ENCODE measurements around the gene PEAK3.

The PEAK3 gene

DNA sequence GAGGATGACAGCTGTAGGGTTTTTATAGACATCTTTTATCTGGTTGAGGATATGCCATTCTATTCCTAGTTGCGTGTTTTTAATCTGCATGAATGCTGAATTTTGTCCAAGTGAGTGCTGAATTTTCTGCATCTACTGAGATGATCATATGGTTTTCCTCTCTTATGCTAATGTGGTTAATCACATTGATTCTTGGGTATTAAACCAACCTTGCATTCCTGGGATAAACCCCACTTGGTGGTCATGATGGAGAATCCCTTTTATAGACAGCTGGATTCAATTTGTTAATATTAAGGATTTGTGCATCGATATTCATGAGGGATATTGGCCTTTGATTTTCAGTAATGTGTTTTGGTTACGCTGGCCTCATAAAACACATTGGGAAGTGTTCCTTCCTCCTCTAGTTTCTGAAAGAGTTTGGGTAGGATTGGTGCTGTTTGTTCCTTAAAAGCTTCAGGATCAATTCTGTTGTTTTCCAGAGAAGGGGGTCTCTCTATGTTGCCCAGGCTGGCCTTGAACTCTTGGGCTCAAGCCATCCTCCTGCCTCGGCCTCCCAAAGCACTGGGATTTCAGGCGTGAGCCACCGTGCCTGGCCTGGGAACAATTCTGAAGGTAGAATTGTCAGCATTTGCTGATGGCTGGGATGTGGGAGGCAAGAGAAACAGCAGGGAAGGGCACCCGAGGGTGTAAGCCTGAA, 33.3 kb upstream of the PEAK3 start:
- no peak for DNase-seq

DNA sequence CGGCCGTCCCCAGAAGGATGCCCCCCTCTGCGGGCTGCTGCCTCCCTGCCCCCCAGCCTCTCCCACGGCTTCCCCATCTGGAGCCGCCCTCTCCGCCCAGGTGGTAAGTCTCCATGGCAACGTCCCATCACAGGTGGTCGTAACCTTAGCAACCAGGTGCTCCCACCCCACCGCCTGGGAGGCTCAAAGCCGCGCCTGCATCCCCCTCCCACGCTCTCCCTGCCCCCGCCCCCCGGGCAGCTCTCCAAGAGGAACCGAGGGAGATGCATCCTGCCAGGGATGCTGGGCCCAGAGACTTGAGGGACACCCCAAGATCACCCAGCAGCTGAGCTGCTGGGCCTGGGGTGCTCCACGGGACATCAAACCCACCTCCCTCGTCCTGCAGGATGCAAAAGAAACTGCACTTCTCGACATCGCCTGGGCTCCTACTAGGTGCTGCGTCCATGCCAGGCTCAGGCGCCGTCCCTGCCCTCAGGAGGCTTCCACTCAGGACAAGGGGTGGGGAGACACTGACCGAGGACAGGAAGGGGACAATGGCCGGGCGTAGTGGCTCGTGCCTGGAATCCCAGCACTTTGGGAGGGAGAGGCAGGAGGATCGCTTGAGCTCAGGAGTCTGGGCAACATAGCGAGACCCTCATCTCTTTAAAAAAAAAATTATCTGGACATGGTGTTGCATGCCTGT, 31.0 kb upstream of the PEAK3 start:
- no peak for DNase-seq

- DNase-seq = no peak
Observed at GRCh38 chr19:2311093-2311492, 29.1 kb upstream of the PEAK3 start.

- no peak for DNase-seq
Observed at GRCh38 chr19:2309734-2310362, 27.9 kb upstream of the PEAK3 start.

DNA sequence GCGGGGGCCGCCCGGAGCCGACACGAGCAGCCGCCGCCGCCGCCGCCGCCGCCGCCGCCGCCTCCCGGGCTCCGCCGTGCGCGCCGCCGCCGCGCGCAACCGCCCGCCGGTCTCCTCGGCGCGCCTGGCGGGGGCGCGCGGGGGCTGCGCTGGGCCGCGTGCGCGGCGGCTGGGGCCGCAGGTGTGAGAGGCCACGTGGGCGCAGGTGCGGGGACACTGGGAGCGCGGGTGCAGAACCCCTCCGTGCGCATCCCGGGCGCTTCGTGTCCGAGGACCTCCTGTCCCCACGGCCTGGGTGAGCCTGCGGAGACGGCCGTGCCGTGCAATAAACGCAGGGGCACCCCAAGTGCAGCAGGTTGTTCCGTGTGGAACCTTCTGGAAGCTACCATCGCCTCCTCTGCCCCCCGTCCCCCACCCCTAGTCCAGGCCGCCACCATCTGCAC, 26.2 kb upstream of the PEAK3 start, which contains the start of gene LINGO3:
TSS of gene LINGO3 (minus strand) at position 41 of the 443 bp plus-strand sequence. CDS start 16,378 bp downstream, outside the sequence.
- no peak for DNase-seq

- no peak for DNase-seq
Observed at GRCh38 chr19:2307518-2308012, 25.6 kb upstream of the PEAK3 start.

- no peak for DNase-seq
Observed at GRCh38 chr19:2306971-2307370, 25.0 kb upstream of the PEAK3 start.

GRCh38 chr19:2306281-2306806, 24.4 kb upstream of the PEAK3 start:
- no peak for DNase-seq

DNA sequence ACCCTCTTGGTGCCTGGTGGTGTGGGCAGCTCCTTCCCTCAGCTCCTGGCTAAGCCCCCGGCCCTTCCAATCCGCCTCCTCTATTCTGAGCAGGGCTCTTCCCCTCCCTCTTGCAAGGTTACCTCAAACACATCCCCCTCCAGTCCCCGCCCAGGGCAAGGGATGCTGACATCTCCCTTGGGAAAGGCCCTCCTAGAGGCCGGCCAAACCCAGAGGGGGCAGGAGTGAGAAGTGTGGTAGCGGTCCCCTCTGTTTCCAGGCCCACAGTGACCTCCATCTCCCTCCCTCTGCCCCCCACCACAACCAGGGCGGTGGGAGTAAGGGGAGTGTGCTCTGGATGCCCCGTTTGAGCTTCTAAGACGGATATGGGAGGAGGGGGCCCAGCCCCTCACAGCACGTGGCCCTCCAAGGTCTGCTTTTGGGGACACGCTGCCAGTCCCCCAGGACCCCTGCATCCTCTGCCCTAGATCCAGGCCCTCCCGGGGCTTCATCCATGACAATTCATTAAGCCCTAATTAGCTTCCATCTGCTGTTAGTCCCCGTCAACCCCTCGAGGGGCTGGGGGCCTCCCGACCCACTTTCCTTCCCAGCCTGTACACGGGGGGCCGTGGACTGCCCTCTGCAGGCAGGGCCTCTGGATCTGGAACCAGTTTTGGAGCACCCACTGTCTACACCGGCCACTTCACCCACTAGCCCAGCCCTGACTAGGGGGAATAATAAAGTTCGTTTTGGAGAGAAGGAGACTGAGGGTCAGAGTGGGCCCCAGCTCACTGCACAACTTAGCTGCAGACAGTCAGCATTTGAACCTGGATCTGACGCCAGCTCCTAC, 23.7 kb upstream of the PEAK3 start:
- DNase-seq = no peak

DNA sequence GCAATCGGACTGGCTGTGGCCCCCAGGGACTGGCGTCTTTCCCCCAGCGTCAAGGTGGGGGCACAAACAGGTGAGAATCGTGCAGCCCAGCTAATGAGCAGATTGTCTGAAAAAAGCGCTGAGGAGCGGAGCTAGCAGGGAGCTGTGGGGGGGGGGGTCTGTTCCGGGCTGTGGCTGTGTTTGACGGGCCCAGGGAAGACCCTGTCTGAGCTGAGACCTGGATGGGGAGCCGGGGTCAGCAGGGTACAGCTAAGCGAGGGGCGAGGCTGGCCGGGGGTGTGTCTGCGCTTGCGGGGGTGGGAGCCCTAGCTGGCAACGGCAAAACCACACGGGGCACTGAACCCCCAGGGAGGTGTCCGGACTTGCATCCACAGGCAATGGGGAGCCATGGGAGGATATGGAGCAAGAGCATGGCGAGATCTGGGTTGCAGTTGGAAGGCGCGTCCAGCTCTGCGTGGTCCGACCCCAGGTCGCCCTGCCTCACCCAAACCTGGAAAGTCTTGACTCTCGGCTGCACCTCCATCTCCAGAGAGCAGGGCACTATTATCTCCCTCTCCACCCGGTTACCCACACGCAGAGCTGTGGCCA, 21.3 kb upstream of the PEAK3 start:
- DNase-seq = peak in 1 of 6 experiments; percentile 38

GRCh38 chr19:2302319-2303210, 20.6 kb upstream of the PEAK3 start:
- DNase-seq = peak in 3 of 6 experiments; percentile 15 to 38 (median 21)

DNA sequence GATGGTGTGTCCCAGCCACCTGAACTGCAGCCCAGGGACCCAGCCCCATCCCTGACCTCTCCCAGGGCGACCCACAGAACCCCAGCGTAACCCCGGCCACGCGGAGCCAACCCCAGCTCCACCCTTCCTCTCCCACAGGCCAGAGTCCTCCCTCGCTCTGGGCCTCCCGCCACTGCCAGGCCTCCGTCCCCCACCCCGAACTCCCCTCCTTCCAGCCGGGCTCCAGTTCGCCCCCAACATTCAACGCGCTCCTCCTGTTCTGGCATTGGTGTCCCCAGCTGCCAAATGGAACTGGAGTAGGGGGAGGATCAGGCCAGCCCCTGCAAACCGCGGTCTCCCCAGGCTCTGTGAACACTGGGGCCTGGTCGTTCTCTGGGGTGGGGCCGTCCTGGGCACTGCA, 18.6 kb upstream of the PEAK3 start:
- no peak for DNase-seq

DNA sequence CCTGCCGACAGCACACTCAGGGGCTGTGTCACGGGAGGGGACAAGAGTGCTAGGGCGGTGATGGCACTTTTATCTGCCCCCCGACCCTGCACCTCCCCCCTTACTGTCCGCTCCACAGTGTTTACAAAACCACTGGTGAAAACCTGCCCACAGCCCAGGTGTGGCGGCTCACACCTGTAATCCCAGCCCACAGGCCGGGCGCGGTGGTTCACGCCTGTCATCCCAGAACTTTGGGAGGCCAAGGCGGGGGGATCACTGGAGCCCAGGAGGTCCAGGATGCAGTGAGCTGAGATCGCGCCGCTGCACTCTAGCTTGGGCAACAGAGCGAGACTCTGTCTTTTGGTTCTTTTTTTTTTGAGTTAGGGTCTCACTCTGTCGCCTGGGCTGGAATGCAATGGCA, 14.2 kb upstream of the PEAK3 start:
- DNase-seq = no peak

DNA sequence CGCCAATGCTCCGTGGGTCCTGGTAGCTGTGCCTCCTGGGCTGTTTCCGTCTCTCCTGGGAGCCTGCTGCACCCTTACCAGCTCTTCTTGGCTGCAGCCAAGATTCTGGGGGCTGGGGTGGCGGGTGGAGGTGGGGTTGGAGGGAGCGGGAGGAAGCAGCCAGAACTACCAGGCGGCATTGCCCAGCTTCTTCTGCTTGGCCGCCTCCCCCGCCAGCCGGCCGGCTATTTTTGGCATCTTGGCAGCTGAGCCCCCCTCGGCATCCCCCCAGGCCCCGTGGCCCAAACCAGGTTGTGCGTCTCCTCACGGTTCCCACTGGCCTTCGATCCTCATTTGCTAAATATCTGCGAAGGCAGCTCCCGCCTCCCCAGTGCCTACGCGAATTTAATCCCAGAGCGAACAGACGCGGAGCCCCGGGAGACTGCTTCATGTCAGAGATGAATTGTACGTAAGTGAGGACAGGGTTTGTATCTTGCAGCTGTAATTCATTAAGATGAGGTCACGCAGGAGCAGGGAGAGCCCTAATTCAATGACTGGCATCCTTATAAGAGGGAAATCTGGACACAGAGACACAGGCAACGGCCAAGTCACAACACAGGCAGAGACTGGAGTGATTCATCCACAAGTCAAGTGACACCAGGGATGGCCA, 12.8 kb upstream of the PEAK3 start:
- DNase-seq = no peak

DNA sequence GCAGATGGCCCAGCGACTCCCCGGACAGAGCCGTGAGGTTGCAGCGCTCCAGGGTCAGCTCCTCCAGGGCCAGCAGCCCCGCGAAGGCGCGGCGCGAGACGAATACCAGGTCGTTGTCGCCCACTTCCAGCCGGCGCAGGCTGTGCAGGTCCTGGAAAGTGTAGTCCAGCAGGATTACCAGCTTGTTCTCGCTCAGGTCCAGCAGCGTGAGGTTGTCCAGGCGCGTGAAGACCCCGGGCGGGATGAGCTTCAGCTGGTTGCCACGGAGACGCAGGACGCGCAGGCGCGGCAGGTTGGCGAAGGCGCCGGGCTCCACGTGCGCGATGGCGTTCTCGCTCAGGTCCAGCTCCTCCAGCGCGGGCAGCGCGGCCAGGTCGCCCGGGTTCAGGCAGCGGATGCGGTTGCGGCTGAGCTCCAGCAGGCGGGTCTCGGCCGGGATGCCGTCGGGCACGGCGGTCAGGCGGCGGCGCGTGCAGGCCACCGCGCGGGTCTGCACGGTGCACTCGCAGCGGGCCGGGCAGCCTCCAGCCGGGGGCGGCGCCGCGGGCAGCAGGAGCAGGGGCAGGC, 9.3 kb upstream of the PEAK3 start:
- DNase-seq = no peak

GRCh38 chr19:2290441-2291184, 8.6 kb upstream of the PEAK3 start:
- DNase-seq = peak in 3 of 6 experiments; percentile 10 to 55 (median 53)

DNA sequence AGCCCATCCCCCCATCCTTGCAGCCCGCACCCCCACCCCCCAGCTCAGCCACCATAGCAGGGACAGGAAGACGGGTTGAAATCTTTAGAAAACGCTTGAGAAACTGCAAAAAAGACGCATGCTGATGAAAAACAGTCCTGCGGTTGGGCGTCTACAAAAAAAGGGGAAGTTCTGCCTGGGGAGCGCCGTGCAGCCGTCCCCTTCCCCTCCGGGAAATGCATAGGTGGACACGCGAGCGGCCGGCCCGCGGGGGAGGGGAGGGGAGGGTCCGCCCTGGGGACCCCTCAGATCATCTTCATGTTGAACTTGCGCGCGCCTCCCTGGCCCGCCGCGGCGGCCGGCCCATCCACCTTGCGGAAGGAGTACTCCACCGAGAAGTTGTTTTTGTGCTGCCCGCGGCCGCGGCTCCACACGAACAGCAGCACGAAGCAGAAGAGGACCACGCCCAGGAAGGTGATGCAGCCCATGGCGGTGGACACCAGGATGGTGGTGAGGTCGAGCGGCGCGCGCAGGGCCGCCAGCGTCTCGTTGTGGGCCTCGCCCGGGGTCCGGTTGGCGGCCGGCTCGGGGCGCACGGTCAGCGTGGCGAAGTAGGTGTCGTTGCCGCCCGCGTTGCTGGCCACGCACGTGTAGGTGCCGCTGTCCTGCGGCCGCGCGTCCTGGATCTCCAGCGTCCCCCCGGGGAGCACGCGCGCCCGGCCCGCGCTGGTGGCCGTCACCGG, 7.9 kb upstream of the PEAK3 start:
- DNase-seq = peak; percentile 28 to 77 (median 60)

All from stimulated activated naive CD4-positive, alpha-beta T cell (primary cell).